Tibial nerve (tissue), 4 donors: ENCODE results near the gene CCDC9B. TPM values are rescaled to one million over a fixed set of nuclear protein-coding genes. Genes with fewer than 3 reads are reported as not detected.

Experiments used
- DNase-seq, 2 donors: peaks; one replicate each; pipeline ENCODE4 v3.0.0-alpha.2; 2019; ENCODE audit warnings: low spot score in 2 of 2
- H3K27ac ChIP-seq, 4 donors: fragments of 200-600 bp; sonication (generic) in 3 of 4; one replicate each; pipeline ENCODE4 v1.5.1; 2017 to 2019; ENCODE audit warnings: mild to moderate bottlenecking in 1 of 4
- H3K27me3 ChIP-seq, 2 donors: fragments of 200-600 bp; sonication (generic) in 1 of 2; one replicate each; pipeline versions ENCODE4 v1.5.1 to v1.6.0; 2017 to 2019
- H3K36me3 ChIP-seq, 3 donors: fragments of 200-600 bp; sonication (generic); one replicate each; pipeline ENCODE4 v1.5.1; 2018 to 2019
- H3K4me1 ChIP-seq, 4 donors: fragments of 200-600 bp; sonication (generic) in 3 of 4; one replicate each; pipeline ENCODE4 v1.5.1; 2017 to 2019
- H3K4me3 ChIP-seq, 4 donors: fragments of 200-600 bp; sonication (generic) in 3 of 4; one replicate each; pipeline ENCODE4 v1.5.1; 2017 to 2019; ENCODE audit warnings: mild to moderate bottlenecking in 1 of 4, moderate library complexity in 1 of 4
- H3K9me3 ChIP-seq, 4 donors: fragments of 200-600 bp; sonication (generic) in 3 of 4; one replicate each; pipeline ENCODE4 v1.5.1; 2017 to 2019
- EP300 ChIP-seq, 2 donors: sonication (generic); formaldehyde crosslinking; IDR thresholded peaks; one replicate each; pipeline ENCODE4 v1.6.1; 2017; ENCODE audit warnings: antibody characterized with exemption in 2 of 2, mild to moderate bottlenecking in 1 of 2
- POLR2A ChIP-seq, 2 donors: fragments of 450-650 bp; IDR thresholded peaks; one replicate each; pipeline ENCODE4 v1.6.1; 2017; ENCODE audit warnings: antibody characterized with exemption in 2 of 2, mild to moderate bottlenecking in 2 of 2, moderate library complexity in 2 of 2
- WGBS, 2 donors: methylation state at CpG; one replicate each; pipeline ENCODE4 v1.1.5; 2018; 5-methylcytosine and 5-hydroxymethylcytosine counted together
- total RNA-seq, 4 donors: library from RNA; depleted of rRNA; stranded (reverse); fragments of >200 nt; gene quantifications; one replicate each; pipeline ENCODE4 v1.1.0, GENCODE V29; 2016
- TF ChIP-seq, protein P1 (sequence below), 5 experiments: fragments of 200-600 bp in 3 of 5; fragments of 450-650 bp in 2 of 5; sonication (generic) in 3 of 5; IDR thresholded peaks; one replicate each; pipeline ENCODE4 v1.5.1; 2016 to 2019; ENCODE audit warnings: antibody characterized with exemption in 5 of 5, mild to moderate bottlenecking in 3 of 5, moderate library complexity in 2 of 5

CCDC9B gene
- total RNA-seq, 4 donors from 2014 or later, result 19.3 to 22.8 (median 21.2) TPM

DNA sequence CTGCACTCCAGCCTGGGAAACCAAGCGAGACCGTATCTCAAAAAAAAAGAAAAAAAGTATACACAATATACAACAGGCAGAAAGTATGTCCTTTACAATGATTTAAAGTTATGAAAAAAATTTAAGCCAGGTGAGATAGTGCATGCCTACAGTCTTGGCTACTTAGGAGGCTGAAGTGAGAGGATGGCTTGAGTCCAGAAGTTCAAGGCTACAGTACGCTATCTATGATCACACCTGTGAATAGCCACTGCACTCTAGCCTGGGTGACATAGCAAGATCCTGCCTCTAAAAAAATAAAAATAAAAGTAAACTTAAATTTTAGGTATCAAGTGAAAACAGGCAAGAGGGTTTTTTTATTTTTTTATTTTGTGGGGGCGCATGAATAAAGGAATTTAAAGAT lies 38.6 kb upstream of the CCDC9B start:
- H3K9me3 ChIP-seq, result no peaks in the 10 kb centered on the region
- H3K27ac ChIP-seq, result peak overlapping the region in 2 of 4 donors; percentile 1 to 8
- H3K4me3 ChIP-seq, result no peak overlapping the region
- 89 to 91% methylated on average over 4 of the region's 4 CpGs for WGBS, 2 donors
- H3K4me1 ChIP-seq, result peaks cover 0 to 34% (median 5%) of the 10 kb centered on the region in 4 donors
- H3K27me3 ChIP-seq, result no peaks in the 10 kb centered on the region
- H3K36me3 ChIP-seq, result no peaks in the 10 kb centered on the region
- no peak for DNase-seq
- TF ChIP-seq EP300 (IDR thresholded peaks at IDR 0.05), result no peak
- TF ChIP-seq POLR2A (IDR thresholded peaks at IDR 0.05), result no peak
- TF ChIP-seq, protein P1, sequence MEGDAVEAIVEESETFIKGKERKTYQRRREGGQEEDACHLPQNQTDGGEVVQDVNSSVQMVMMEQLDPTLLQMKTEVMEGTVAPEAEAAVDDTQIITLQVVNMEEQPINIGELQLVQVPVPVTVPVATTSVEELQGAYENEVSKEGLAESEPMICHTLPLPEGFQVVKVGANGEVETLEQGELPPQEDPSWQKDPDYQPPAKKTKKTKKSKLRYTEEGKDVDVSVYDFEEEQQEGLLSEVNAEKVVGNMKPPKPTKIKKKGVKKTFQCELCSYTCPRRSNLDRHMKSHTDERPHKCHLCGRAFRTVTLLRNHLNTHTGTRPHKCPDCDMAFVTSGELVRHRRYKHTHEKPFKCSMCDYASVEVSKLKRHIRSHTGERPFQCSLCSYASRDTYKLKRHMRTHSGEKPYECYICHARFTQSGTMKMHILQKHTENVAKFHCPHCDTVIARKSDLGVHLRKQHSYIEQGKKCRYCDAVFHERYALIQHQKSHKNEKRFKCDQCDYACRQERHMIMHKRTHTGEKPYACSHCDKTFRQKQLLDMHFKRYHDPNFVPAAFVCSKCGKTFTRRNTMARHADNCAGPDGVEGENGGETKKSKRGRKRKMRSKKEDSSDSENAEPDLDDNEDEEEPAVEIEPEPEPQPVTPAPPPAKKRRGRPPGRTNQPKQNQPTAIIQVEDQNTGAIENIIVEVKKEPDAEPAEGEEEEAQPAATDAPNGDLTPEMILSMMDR (IDR thresholded peaks at IDR 0.05), result no peak

DNA sequence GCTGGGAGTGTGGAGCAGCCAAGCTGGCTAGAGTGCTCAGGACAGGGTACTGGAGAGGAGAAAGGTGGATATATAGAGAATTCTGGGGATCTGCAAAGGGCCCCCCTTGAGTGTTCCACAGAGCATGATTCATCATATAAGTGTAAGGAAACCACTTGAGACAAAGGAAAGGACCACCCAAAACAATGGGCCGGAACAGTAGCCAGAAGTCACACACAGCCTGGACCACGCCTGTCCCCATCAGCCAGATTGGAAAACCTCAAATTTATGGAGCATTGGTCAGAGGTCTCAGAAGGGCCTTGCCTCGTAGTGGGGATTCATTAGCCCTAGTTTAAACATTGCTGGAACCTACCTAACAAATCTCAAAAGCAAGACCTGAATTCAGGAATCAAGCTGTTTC lies 36.9 kb upstream of the CCDC9B start:
- H3K36me3 ChIP-seq, result no peaks in the 10 kb centered on the region
- peaks cover 0 to 21% (median 3%) of the 10 kb centered on the region in 4 donors for H3K4me1 ChIP-seq
- H3K4me3 ChIP-seq, result no peak overlapping the region
- no peak overlapping the region for H3K27ac ChIP-seq
- WGBS, 2 donors, result 78 to 81% methylated on average over 3 of the region's 3 CpGs
- no peaks in the 10 kb centered on the region for H3K27me3 ChIP-seq
- H3K9me3 ChIP-seq, result no peaks in the 10 kb centered on the region
- TF ChIP-seq POLR2A (IDR thresholded peaks at IDR 0.05), result no peak
- no peak for TF ChIP-seq EP300 (IDR thresholded peaks at IDR 0.05)
- TF ChIP-seq, protein P1 (IDR thresholded peaks at IDR 0.05), result no peak
- no peak for DNase-seq

DNA sequence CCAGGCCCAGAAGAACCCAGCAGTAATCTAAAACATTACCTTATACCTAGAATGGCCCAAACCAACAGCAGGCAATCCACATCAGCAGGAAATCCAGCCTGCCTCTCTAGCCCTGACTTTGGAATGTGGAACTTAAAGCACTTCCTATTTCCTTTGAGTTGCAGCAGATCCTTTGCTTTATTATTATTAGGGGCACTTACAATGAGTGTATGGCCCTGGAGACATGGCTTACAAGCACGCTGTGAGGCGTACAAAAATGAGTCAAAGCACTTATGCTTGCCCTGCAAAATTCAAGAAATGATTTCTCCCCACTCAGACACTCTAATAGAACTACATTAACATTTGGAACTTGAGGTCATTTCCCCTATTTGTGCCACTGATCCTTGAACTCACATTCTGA lies 32.2 kb upstream of the CCDC9B start:
- no peaks in the 10 kb centered on the region for H3K36me3 ChIP-seq
- H3K9me3 ChIP-seq, result no peaks in the 10 kb centered on the region
- no peaks in the 10 kb centered on the region for H3K27me3 ChIP-seq
- peaks cover 0 to 6% (median 0%) of the 10 kb centered on the region in 4 donors for H3K4me1 ChIP-seq
- H3K27ac ChIP-seq, result no peak overlapping the region
- TF ChIP-seq, protein P1 (IDR thresholded peaks at IDR 0.05), result no peak
- no peak for TF ChIP-seq POLR2A (IDR thresholded peaks at IDR 0.05)
- TF ChIP-seq EP300 (IDR thresholded peaks at IDR 0.05), result no peak
- H3K4me3 ChIP-seq, result no peak overlapping the region
- DNase-seq, result no peak
- 38 to 50% methylated on average over 2 of the region's 2 CpGs for WGBS, 2 donors

DNA sequence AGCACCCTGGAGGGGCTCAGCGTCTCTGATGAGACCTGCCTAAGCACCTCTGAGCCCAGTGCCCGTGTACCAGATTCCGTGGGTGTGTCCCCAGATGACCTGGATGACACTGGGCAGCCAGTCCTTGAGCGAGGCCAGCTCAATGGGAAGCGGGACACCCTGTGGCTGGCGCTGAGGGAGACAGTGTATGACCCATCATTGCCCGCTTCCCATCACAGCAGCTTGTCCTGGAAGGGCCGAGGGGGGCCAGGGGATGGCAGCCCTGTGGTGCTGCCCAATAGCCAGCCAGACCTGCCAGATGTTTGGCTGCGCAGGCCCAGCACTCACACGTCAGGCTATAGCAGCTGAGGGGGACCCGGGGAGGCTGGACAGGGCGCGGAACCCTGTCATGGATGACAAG lies 29.2 kb upstream of the CCDC9B start:
- 83 to 100% methylated on average over 3 to 7 of the region's 13 CpGs for WGBS, 2 donors
- TF ChIP-seq, protein P1 (IDR thresholded peaks at IDR 0.05), result no peak
- TF ChIP-seq EP300 (IDR thresholded peaks at IDR 0.05) (no peak), POLR2A (IDR thresholded peaks at IDR 0.05) (no peak)
- no peak overlapping the region for H3K4me3 ChIP-seq
- H3K4me1 ChIP-seq, result peaks cover 0 to 14% (median 4%) of the 10 kb centered on the region in 4 donors
- no peaks in the 10 kb centered on the region for H3K27me3 ChIP-seq
- H3K27ac ChIP-seq, result no peak overlapping the region
- DNase-seq, result no peak
- no peaks in the 10 kb centered on the region for H3K36me3 ChIP-seq
- no peaks in the 10 kb centered on the region for H3K9me3 ChIP-seq

DNA sequence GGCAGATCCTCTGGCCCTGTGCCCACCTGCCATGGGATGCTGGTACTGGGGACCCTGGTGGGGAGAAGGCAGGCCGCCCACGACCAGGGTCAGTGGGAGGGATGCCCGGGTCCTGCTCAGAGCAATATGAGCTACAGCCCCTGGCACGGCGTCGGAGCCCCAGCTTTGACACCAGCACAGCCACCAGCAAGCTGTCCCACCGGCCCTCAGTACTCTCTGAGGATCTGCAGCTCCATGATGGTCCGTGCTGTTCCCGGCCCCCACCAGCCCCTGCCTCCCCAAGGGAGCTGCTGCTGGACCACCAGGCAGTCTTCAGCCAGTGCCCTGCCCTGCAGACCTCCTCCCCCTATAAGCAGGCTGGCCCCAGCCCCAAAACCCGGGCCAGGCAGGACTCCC lies 28.7 kb upstream of the CCDC9B start:
- H3K36me3 ChIP-seq, result no peaks in the 10 kb centered on the region
- no peaks in the 10 kb centered on the region for H3K9me3 ChIP-seq
- WGBS, 2 donors, result 80 to 93% methylated on average over 3 to 6 of the region's 10 CpGs
- no peaks in the 10 kb centered on the region for H3K27me3 ChIP-seq
- TF ChIP-seq EP300 (IDR thresholded peaks at IDR 0.05), result no peak
- no peak for TF ChIP-seq POLR2A (IDR thresholded peaks at IDR 0.05)
- TF ChIP-seq, protein P1 (IDR thresholded peaks at IDR 0.05), result no peak
- H3K27ac ChIP-seq, result no peak overlapping the region
- peaks cover 0 to 14% (median 4%) of the 10 kb centered on the region in 4 donors for H3K4me1 ChIP-seq
- H3K4me3 ChIP-seq, result no peak overlapping the region
- no peak for DNase-seq
